ENCODE results near the gene CEBPB.
"Not testable (repeated sequence)": the region's sequence is repeated elsewhere in the genome, so short reads cannot be mapped to it uniquely, and the experiment has no call there.

Gene CEBPB

GRCh38 chr20:50170549-50171220 is 19.9 kb upstream of the CEBPB start:
- no peak for DNase-seq

DNA sequence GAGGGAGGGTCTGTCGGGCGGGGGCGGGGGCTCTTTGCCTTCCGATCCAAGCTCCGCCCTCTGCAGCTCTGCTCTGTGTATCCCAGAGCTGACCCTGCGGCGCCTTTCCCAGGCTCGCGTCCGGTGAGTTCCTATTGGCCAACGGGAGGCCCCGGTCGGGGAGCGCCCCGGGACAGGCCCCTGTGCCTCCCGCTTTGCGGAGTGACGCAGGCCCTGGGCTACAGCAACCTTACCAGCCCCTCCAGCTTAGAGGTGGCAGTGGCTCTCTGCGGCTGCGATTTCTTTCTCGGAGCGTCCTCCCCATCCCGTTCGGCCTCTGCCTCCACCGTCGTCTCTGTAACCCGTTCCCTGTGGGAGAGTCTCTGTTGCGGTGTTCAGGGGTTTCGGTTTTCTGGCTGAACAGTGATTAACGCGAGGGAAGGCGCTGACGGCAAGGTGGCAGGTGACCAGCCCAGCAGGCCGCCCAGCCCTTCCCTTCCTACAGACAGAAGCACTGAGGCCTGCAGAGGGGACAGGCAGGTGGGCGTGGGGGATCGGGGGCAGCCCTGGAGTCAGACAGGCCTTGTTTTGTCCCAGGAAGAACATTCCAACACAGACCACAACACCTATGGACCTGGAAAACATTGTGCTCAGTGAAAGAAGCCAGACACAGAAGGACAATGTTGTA is 18.1 kb upstream of the CEBPB start:
- DNase-seq: no peak

DNA sequence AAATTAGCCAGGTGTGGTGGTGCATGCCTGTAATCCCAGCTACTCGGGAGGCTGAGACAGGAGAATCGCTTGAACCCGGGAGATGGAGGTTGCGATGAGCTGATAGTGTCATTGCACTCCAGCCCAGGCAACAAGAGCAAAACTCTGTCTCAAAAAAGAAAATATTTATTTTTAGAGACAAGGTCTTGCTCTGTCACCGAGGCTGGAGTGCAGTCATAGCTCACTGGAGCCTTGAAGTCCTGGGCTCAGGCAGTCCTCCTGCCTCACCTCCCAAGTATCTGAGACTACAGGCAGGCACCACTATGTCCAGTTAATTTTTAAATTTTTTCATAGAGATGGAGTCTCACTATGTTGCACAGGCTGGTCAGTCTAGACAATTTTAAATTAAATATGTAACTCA is 16.2 kb upstream of the CEBPB start:
- DNase-seq: no peak

DNA sequence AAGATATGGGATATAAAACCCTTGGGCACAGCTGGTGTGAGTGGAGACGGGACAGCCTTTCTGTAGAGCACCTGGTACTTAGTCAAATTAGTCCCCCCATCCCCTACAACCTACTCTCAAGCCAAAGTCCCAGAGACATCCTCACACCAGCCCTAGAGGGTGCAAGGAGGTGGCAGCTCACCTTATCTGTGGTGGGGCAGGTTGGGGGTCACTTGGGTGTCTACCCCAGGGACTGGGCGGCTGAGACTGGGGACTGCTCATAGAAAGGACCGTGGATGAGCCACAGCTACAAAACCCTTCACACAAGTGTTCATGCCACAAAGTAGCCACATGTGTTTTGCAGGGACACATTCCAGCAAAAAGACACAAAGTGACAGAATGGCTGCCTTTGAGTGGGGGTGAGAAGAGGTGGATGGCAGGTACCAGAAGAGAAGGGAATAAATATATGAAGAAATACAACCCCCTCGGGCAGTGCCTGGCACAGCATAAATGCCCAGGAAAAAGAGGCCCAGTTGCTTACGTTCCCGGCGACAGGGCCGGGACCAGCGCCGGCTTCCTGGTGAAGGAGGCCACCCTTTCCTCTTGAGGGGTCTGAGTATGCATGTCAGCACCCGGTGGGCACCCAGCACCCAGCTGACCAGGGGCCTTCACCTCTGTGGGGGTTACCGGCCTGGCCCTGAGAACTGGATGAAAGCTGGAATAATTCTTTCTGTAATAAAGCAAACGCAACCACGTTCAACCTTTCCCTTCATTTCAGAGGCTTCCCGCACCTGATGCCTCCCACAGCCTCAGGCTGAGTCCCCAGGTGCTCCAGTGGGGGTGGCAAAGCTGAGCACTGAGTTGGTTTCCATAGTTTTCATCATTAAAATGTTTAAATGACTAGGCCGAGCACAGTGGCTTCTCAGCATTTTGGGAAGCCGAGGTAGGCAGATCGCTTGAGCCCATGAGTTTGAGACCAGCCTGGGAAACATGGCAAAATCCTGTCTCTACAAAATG is 14.4 kb upstream of the CEBPB start:
- no peak for DNase-seq

DNA sequence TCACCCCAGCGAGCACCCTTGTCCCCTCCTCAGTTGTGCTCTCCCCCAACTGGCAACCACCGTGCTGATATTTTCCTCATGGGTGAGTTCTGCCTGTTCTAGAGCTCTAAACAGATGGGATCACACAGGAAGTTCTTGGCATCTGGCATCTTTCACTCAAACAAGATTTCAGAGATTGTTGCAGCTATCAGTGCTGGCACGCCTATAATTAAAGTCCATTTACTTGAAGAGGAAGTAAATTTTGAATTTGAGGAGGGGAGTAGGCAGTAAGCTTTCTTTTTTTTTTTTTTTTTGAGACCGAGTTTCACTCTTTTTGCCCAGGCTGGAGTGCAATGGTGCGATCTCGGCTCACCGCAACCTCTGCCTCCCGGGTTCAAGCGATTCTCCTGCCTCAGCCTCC is 12.0 kb upstream of the CEBPB start:
- not testable (repeated sequence) for DNase-seq

DNA sequence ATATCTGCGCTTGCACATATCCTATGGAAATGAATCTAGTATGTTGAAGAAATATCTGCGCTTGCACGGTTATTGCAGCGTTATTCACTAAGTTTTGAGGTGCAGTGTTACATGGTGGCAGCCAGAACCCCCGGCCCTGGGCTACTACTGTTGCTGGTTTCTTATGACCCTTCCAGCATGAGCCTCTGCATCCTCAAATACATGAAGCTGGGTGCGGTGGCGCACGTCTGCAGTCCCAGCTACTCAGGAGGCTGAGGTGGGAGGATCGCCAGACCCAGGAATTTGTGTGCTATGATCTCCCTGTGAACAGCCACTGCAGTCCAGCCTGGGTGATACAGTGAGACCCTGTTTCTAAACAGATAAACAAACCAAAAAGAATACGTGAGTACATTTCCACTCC is 9.3 kb upstream of the CEBPB start:
- DNase-seq: no peak

GRCh38 chr20:50182346-50182745 is 8.3 kb upstream of the CEBPB start:
- no peak for DNase-seq

DNA sequence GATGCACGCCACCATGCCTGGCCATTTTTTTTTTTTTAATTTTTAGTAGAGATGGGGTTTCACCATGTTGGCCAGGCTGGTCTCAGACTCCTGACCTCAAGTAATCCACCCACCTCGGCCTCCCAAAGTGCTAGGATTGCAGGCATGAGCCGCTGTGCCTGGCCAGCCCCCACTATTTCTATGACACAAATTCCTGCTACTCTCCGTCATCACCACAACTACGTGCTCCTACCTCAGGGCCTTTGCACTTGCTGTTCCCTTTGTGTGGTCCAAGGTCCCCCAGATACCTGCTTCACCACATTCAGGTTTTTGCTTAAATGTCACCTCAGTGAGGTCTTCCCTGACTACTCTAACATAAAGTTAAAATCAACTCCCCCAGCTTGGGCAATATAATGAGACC is 5.2 kb upstream of the CEBPB start:
- DNase-seq: no peak

GRCh38 chr20:50186151-50186885 is 4.3 kb upstream of the CEBPB start:
- DNase-seq: peak; percentile 41

GRCh38 chr20:50186987-50187402 is 3.6 kb upstream of the CEBPB start:
- no peak for DNase-seq

DNA sequence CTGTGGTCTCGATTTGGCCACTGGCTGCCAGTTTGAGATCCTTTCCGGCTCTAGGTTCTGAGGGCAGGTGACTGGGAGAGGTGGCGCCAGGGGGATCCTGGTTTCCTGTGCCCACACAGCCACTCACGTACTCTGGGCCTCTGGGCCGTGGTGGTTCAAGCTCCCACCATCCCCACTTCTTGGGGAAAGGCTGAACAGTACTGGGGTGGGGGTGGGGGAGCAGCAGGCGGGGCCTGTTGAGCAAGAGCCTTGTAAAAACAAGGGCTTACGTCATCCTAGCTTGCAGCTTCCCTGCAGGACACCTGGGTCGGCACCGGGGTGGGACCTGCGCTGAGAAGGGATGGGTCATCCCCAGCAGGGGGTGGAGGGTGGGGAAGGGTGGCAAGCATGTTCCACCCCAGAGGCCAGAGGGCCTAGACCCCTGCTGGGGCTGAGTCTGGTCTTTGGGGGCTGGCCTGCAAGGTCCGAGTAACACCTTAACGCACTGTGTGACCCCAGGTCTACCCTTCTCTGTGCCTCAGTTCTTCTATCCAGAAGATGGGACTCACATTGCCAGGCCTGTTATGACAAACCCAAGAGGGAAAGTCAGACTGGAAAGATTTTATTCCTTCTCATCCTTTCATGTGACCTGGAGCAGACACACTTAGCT is 3.1 kb upstream of the CEBPB start:
- peak; percentile 39 for DNase-seq

- DNase-seq: no peak
Observed at GRCh38 chr20:50188287-50188688, 2.3 kb upstream of the CEBPB start.

DNA sequence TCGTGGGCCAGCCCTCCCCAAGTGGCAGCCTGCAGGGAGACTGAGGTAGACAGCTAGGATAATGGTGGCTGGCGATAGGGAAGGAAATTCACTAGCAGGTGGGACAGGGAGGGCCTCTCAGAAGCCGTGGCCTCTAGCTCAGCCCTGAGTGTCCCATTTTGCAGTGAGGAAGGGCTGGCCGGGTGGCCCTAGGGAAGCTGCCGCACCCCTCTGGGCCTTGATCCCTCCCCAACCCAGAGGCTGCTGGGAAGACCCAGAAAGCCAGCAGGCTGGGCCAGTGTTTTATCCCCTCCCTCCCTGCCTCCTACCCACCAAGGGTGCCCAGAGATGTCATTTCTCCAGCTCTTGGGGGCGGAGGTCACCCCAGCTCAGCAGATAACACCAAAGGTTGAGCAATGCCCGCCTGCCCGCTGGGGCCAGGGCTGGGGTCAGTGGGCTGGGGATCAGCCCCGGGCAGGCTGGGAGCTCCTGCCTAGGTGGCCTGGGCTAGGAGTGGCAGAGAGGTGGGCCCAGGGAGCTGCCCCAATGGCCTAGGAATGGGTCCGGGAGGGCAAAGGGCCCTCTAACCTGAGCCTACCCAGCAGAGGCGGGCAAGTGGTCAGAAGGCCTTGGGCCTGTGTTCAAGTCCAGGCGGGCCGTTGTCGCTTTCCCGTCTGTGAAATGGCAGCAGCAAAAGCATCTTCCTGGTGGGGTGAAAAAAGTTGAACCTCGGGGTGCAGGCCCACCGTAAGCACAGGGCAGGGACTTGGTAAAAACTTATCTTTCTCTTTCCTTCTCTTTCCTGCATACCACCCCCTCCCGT is 1.6 kb upstream of the CEBPB start:
- DNase-seq: no peak

DNA sequence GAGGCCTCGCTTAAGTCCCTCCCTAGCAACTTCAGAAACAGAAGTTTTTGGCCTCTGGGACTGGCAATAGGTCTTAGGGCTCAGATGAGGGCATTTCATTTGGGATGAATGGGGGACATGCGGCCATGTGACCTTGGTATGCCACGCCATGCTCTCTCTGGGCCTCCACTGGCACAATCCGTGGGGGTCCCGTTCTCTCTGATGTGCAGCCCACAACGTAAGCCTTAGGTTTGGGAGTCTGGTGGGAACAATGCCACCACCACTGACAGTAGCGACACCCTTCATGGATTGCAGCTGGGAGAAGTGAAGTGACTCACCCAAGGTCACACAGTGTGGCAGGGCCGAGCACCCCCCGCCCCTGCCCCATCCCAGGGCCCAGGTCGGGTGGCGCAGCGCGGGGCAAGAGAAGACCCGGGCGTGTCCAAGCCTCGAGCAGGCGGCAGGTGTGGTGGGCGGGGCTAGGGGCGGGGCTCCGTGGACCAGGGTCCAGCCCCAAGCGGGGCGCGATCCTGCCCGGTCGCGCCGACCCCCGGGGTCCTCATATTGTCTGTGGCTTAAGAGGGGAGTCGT is 864 bp upstream of the CEBPB start:
- no peak for DNase-seq

GRCh38 chr20:50191065-50191543 is 474 bp downstream of the CEBPB start:
- no peak for DNase-seq

- DNase-seq: no peak
Observed at GRCh38 chr20:50191544-50192363, 1.1 kb downstream of the CEBPB start.

- DNase-seq: peak; percentile 81
Observed at GRCh38 chr20:50192364-50193198, 2.0 kb downstream of the CEBPB start.

- no peak for DNase-seq
Observed at GRCh38 chr20:50193199-50193835, 2.7 kb downstream of the CEBPB start.

Measured in GF-D8 (cell line).